GM19452 (cell line): ENCODE data around the gene CNMD.
"Not testable (repeated sequence)": the region's sequence is repeated elsewhere in the genome, so short reads cannot be mapped to it uniquely, and the experiment has no call there.

Source experiments
- ATAC-seq: cut with Tn5 transposase; IDR thresholded peaks from one replicate; pipeline ENCODE4 v1.9.1; 2021; ENCODE audit not compliant: unreplicated experiment

CNMD gene

GRCh38 chr13:52744842-52745375 is 5.3 kb upstream of the CNMD start:
- ATAC-seq: no peak

- no peak for ATAC-seq
These were observed 4.4 kb upstream of the CNMD start for GRCh38 chr13:52743988-52744387.

GRCh38 chr13:52743569-52743968 is 3.9 kb upstream of the CNMD start:
- no peak for ATAC-seq

DNA sequence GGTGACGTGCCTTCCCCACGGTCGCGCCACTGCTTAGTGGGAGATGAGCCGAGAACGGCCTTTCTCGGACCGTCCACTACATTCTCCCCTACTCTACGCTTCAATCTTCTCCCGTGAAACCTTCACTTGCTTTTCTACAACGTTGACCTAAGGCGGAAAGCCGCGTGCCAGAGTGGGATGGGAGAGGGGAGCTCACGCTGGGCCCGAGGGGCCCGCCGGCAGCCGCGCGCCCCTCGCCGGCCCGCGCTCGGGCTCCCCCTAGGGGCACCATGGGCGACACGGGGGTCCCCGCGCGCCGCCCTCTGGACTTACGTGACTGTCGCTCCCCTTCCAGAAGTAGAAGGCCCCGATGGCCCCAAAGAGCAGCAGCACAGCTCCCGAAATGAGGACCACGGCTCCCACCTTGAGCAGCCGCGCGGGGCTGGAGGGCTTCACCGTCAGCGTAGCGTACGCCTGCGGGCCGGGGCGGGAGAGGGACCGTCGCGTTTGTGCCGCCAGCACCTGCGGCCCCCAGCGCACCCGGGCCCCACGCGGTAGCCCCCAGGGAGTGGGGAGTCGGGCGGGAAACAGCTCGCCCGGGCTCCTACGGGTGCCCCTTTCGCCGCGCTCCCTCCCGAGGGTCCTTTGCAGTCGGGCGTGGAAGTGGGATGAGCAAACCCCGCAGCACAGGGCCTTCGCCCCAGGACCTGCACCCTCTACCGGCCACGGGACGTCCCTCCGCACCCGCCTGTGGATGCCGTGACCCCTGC is 727 bp downstream of the CNMD start:
- no peak for ATAC-seq

DNA sequence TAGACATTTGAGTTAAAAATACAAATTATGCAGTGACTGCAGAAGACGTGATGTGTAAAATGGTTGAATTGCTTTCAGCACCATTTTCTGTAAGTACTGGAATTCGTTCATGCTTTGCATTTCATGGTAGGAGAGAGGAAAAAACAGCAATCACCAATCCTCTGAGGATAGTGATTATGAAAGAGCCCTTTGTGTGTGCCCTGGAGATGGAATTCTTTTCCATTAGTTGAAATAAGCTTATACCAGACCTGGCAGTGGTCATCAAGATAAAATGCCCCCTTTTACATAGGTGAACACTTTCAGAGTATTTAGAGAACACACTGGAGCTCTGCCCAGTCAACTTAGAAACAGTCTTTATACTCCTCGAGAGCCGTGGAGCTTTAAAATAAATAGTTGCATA is 1.7 kb downstream of the CNMD start:
- ATAC-seq: no peak

DNA sequence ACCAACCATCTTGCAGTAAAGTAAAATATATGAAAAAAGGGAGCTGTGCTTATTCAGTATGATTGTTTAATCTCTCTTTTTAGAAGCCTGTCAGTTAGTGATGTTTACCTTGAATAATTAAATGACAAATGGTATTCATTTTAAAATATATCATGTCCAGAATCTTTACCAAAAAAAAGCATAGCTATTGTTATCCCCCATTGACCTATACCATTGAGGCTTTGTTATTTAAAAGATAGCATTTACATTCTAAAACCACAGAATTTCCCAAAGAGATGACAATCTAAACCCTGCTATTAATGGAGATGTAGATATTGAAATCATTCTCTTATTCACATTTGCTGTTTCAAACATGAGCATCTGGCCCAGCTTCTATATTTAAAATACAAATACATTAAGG is 2.2 kb downstream of the CNMD start:
- no peak for ATAC-seq

- no peak for ATAC-seq
These were observed 2.7 kb downstream of the CNMD start for GRCh38 chr13:52736891-52737290.

- no peak for ATAC-seq
These were observed 5.5 kb downstream of the CNMD start for GRCh38 chr13:52734075-52734623.

DNA sequence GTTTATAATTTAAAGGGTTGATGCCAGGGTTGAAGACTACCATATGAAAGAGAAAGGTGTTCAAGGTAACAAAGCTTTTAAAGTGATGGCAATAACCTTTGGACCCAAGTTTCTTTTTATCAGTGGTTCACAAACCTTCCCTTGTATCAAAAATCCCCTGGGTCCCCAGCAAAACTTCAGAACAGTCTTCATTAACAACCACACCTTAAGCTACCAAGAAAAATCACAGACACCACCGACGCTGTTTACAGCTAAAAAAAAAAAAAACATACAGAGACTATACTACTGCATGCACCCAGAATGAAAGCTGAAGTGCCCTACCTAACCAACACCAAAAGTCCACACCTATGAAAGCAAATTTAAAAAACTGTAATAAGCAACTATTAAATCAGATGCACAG is 13.4 kb downstream of the CNMD start:
- no peak for ATAC-seq

DNA sequence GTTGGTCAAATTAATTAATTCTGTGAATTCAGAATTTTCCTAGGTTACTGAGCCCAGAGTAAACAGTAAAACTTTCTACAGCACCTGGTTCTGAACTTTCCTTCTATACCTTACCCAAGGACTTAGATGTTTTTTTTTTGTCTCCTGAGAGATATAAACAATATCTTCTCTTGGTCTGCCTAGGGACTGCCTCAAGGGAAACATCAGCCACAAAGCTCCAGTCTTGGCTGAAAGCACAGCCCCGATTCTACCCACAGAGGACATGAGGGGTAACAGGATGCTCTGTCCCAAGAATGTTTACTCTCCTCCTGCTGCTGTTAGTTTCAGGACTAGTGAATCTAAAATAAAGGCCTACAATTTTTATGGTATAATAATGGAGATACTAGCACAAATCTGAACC is 14.3 kb downstream of the CNMD start:
- no peak for ATAC-seq

DNA sequence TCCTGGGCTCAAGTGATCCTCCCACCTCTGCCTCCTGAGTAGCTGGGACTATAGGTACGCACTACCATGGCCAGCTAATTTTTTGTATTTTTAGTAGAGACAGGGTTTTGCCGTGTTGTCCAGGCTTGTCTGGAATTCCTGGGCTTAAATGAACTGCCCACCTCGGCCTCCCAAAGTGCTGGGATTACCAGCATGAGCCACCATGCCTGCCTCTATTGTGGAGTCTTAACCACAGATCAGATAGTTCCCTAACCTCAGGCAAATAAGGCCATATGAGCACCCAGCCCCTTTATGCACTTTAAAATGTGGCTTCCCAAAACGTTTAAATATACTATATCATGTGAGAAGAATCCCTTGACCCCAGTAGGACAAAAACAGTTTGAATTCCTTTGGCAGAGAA is 16.4 kb downstream of the CNMD start:
- no peak for ATAC-seq

- not testable (repeated sequence) for ATAC-seq
These were observed 18.3 kb downstream of the CNMD start for GRCh38 chr13:52721356-52721755.

DNA sequence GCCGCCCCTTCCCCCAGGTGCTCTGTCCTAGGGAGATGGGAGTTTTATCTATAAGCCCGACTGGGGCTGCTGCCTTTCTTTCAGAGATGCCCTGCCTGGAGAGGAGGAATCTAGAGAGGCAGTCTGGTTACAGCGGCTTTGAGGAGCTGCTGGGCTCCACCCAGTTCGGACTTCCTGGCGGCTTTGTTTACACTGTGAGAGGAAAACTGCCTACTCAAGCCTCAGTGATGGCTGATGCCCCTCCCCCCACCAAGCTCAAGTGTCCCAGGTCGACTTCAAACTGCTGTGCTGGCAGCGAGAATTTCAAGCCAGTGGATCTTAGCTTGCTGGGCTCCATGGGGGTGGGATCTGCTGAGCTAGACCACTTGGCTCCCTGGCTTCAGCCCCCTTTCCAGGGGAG is 18.7 kb downstream of the CNMD start:
- ATAC-seq: not testable (repeated sequence)

DNA sequence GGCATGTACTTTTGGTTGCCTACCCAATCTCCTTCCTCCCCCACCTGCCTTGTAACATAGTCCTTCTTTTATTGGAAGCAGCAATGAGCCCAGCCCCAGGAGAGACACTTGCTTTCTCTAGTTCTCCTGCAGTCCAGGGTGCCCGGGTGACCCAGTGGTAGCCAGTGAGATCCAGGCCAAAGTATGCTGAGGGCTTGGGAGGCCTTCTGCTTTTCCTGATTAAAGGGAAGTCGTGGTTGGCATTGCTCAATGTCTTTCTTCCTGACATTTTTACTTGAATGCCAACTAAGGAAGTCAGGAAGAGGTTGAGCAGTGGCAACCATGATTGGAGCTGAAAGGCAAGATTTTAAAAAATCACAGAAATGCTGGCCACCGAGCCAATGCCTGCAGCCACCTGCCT is 25.7 kb downstream of the CNMD start:
- no peak for ATAC-seq

- ATAC-seq: no peak
These were observed 27.2 kb downstream of the CNMD start for GRCh38 chr13:52712385-52712784.

GRCh38 chr13:52711286-52711685 is 28.3 kb downstream of the CNMD start:
- no peak for ATAC-seq

- not testable (repeated sequence) for ATAC-seq
These were observed 31.4 kb downstream of the CNMD start for GRCh38 chr13:52708266-52708665.

GRCh38 chr13:52707375-52707774 is 32.2 kb downstream of the CNMD start:
- no peak for ATAC-seq

DNA sequence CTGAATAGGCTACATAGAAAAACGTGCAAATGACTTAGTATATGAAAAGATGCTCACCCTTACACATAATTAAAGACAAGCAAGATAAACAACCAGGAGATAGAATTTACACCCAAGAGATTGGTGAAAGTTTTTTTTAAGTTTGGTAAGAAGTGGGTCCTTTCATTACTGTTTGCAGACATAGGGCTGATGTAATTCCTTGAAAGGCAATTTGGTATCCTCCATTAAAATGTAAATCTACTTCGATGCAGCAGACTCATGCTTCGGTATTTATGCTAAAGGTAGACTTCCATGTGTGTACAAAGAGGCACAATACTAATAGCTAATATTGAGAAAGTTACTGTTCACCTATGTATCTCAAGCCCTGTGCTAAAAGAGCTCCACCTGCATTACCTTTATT is 33.5 kb downstream of the CNMD start:
- no peak for ATAC-seq

DNA sequence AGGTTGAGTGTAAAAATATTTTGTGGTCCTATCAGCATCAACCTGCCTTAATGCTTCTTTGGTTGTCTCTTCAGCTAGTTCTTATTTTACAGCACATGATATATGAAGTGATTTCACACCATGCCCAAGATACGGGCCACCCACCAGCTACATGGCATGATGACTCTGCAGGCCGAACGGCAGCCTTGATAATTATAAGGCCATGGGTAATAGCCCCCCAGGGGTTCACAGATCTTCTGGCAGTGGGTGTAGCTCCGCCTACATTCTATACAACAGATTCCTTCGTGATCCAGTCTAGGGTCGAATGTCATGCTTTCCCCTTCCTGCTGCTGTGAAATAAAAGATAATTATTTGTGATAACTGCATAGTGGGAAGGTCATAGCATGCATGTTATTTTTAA is 36.1 kb downstream of the CNMD start:
- no peak for ATAC-seq

DNA sequence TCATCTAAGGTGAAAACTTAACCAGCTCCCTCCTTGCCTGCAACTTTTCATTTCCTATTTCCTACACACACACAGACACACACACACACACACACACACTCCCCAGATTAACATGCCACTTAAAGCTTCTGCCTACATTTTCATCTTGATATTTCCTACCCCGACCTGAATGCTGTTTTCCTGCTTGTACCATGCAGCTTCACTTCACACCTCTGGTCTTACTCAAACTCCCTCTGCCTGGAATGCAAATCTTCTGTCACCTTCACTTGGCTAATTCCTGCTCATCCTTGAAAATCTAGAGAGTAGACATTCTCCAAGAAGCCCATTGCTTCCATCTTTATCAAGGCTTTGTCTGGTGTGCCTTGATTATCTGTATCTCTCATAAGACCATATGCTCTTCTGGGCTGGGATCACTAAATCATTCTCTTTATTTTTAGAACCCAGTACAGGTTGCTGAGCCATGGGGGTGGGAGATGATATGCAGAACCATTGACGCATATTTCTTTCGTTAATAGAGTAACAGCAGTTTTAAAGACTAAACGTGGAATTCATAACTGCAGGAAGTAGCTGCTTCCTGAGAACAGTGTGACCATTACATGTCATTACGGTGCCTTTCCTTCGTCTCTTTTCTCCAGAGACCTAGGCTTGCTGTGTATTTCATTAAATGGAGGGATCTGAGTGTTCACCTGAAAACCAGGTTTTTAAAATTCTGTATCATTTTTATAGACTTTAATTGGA is 37.7 kb downstream of the CNMD start:
- ATAC-seq: no peak

GRCh38 chr13:52696566-52696965 is 43.1 kb downstream of the CNMD start:
- no peak for ATAC-seq
